Stimulated activated CD8-positive, alpha-beta memory T cell treated with anti-CD3 and anti-CD28 coated beads, Interleukin-12 subunit alpha, Interleukin-12 subunit beta, amount 100 ng/mL, for 1 hour (primary cell): Measurements from ENCODE around the gene TRIM42.

Experiments
- DNase-seq: peaks from one replicate; pipeline ENCODE4 v3.0.0-alpha.2; 2020; ENCODE audit warnings: low read depth

Gene TRIM42

DNA sequence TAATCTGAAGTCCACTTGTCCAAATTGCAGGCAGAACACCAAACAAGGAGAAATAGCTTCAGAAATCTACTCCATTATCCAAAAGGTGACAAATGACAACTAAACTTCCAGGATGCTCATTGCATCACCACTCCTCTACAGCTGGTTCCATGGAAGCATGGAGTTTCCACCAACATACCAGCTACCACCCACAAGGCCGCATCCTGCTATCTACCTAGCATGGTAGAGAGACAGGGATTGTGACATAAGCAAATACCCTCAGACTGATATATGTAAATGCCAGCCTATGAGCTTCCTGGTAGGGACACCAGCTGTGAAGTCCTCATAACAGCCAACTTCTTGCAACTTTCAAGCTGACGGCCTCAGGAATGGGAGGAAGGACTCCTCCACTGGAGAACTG, at the start of gene TRIM42:
TSS of gene TRIM42 (plus strand) at position 301 of the 400 bp plus-strand sequence. CDS start 166 bp downstream, outside the sequence.
- no peak for DNase-seq

DNA sequence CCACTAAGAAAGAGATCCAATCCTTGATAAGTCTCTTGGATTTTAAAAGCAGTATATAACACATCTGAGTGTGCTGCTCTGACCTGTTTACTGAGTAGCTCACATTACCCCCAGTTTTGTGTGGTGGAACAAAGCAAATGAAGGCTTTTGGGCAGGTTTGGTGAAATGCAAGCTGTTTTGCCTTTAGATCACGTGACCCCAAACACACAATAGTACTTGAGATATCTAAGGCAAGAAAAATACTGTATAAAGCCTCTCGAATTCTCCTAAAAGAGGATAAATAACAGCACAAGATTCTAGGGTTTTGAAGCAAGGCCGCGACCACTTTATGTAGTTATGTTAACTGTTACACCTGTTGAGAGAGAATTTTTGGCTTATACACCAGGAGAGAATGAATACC, 49.3 kb upstream of the TRIM42 start:
- no peak for DNase-seq

DNA sequence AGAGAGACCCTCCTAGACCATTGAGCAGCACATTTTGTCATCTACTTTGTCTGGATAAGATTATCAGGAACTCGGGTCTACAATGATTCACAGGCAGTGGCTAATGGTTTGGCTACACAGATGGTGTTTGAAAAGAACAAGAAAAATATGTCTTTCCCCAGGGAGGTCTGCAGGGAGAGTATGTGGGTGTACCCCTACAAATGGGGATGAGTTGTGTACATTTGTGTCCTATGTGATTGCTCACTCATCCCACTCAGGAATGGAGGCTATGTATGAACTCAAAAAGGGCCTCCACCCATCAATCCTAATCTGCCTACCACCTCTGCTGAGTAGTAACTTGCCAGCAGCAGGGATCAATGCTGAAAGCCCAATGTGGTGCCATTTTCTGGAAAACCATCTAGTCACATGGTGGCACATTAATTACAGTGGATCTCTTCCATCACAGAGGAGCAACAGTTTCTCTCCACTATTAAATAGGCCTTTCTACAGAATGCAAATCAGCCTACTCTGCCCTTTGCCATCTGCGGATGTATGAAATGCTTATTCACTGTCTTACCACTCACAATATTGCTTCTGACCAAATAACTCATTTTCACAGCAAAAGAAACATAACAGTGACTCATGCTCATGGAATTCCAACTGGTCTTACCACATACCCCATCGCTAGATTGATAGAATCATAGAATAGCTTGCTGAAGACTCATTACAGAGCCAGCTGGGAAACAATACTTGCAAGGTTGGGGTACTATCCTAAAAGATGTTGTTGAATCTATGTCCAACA, 48.3 kb upstream of the TRIM42 start:
- no peak for DNase-seq

DNA sequence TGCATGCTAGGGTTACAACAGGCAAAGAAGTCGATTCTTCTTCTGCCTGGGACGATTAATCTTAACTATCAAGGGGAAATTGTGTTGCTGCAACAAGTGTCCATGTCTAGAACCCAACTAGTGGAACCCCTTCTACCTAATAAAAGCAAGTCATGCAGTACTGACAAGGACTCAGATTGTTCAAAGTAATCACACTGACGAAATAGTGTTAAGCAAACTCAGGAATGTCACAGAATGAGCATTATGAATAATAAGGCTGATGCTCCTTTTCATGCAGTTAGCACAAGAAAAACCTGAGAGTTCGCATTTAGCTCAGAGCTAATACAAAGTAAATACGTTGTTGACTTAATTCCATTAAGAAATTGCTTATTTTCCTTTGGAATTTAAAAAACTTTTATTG, 47.5 kb upstream of the TRIM42 start:
- no peak for DNase-seq

DNA sequence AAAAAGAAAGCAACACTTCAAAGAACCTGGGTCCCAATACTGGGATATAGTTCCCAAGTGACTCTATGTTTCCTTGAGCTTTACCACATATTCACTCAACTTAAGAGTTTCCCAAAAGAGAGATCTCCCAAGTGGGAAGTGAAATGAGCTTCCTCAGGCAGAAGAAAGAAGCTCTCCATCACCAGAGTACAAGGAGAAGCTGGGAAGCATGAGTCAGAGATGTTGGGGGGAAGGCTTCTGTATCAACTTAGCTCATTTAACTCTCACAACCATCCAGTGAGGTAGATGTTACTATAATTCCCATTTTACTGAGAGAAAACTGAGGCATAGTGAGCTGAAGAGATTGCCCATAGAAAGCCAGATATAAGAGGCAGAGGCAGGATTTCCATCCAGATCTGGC, 47.0 kb upstream of the TRIM42 start:
- DNase-seq: no peak

DNA sequence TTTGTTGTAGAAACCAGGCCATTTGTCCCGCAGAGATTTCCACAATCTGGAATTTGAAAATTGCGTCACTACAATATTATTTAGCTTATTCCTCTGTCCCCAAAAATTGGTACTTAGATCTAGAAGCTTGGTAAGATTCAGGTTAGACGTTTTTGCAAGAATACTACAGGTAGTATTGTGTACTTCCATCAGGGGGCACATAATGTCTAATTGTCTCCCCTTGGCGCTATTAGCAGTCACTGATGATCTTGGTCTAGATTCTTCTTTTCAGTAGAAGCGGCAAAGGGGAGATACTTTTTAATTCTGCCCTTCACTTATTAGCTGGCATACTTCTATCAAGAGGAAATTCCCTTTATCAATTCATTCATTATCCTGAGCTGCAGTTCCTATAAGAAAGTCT, 42.6 kb upstream of the TRIM42 start:
- no peak for DNase-seq

DNA sequence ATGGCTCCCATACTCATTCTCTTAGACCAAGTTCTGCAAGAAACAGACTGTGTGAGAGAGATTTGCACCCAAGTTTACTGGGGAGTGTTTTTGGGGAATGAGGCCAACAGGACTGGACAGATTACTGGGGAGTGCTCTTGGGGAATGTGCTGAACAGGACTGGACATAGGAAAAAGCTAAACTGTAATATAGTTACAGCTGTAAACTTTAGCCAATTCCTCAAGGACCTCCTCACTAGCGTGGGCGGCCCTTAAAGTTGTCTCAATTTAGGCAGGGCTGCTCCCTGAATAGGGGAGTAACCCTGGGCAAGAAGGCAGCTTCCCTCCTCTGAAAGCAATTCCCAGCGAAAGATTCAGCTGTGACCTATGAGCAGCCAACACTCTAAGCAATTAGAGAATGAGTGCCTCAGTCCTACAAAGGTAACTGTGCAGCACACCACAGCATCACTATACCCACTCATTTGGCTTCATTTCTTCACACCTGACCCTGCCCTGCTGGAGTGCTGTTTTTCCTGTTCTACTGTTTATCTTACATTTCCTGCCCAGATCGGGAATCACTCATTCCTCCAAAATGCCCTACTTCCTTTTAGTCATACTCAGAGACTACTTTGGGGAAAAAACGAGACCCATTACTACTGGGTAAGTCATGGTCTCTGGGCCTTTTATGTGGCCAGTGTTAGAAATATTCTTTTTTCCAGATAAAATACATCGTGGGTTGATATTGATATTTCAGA, 41.3 kb upstream of the TRIM42 start:
- no peak for DNase-seq

DNA sequence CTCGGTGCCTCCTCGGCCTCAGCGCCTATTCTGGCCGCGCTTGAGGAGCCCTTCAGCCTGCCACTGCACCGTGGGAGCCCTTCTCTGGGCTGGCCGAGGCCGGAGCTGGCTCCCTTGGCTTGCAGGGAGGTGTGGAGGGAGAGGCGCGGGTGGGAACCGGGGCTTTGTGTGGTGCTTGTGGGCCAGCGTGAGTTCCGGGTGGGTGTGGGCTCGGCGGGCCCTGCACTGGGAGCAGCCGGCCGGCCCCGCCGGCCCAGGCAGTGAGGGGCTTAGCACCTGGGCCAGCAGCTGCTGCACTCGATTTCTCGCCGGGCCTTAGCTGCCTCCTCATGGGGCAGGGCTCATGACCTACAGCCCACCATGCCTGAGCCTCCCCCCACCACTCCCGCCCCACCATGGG, 26.6 kb upstream of the TRIM42 start:
- DNase-seq: no peak

DNA sequence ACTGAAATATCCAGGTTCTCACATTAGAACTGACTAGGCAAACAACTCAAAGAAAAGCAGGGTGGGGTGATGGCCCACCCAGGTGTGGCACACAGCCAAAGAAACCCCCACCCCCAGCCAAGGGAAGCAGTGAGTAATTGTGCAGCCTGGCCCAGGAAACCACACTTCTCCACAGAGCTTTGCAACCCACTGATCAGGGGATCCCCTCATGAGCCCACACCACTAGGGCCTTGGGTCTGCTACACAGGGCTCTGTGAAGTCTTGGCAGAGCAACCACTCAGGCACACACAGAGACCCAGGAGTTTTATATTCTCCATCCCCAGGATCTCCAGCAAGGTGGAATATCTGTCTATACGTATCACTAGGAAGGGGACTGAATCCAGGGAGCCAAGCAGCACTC, 22.2 kb upstream of the TRIM42 start:
- no peak for DNase-seq

DNA sequence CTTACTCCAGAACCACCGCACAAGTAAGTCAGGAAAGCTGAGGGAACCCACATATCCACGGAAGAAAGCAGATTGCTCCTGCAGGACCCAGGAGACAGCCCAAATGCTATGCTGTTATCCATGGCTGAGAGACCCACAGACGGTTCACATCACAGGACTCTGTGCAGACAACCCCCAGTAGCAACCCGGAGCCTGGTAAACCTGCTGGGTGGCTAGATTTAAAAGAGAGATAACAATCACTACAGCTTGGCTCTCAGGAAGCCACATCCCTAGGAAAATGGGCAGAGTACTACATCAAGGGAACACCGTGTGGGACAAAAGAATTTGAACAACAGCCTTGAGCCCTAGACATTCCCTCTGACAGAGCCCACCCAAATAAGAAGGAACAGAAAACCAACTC, 13.8 kb upstream of the TRIM42 start:
- no peak for DNase-seq

DNA sequence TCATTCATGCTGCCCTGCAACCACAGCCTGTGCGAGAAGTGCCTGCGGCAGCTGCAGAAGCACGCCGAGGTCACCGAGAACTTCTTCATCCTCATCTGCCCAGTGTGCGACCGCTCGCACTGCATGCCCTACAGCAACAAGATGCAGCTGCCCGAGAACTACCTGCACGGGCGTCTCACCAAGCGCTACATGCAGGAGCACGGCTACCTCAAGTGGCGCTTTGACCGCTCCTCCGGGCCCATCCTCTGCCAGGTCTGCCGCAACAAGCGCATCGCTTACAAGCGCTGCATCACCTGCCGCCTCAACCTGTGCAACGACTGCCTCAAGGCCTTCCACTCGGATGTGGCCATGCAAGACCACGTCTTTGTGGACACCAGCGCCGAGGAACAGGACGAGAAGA, 4.7 kb downstream of the TRIM42 start:
- DNase-seq: no peak

DNA sequence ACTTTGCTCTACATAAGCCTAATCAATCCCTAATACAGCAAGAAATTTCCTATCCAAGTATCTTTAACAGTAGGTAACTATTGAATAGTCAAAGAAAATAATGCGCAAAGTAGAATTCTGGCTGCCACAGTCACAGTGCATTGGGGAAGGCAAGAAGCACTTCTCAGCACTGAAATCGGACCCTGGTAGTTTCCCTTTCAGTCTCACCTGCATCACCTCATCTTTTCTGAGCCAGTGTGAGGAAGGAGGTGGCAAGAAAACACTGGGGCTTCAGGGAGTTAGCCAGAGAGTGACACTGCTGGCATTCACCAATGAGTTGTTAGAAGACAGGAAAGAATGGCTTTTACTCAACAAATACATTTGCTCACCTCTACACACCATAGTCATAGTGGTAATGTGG, 8.3 kb downstream of the TRIM42 start:
- DNase-seq: no peak

DNA sequence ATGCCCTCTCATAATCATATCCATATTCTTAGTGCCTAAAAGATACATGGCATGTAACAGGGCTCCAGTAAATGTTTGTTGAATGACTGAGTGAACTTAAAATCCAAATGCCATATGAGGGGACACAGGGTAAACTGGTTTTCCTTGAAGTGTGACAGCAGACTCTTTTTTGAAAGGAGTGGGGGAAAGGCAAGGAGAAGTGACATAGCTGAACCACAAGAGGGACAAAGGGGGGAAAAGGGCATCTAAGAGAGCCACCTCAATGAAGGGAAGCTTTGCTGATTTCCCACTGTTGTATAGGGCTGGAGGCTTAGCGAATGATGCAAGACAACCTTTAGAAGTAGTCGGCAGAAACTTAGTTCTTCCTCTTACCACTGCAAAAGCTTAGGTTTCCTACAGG, 9.1 kb downstream of the TRIM42 start:
- no peak for DNase-seq

DNA sequence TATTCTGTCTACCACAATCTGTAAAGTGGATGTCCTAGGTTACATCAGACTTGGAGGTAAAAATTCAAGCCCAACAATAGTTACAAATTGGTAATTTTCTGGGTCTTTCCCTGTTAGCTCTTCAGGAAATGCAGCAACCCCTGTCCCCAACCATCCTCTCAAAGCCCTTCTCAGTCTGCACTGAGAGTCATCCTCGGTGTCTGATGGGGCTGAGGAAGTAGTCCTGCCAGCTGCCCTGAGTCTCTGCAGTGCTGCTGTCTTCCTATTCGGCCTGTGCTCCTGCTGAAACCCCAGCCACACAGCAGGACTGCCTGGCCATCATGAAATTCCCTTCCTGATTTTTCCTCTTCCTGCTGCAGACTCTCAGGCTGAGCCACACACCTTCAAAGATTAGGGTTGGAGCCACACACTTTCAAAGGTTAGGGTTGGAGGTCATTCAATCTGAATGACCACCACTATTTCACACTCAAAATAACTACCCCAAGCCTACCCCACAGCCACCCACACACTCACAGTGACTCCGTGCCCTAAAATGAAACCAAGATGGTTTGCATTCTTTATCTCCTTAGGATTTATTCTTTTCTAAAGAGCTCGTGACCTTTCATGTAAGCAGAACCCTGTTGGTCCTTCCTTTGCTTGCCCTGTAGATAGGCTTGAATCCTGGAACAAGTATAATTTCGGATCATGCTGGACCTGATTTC, 17.6 kb downstream of the TRIM42 start:
- no peak for DNase-seq

DNA sequence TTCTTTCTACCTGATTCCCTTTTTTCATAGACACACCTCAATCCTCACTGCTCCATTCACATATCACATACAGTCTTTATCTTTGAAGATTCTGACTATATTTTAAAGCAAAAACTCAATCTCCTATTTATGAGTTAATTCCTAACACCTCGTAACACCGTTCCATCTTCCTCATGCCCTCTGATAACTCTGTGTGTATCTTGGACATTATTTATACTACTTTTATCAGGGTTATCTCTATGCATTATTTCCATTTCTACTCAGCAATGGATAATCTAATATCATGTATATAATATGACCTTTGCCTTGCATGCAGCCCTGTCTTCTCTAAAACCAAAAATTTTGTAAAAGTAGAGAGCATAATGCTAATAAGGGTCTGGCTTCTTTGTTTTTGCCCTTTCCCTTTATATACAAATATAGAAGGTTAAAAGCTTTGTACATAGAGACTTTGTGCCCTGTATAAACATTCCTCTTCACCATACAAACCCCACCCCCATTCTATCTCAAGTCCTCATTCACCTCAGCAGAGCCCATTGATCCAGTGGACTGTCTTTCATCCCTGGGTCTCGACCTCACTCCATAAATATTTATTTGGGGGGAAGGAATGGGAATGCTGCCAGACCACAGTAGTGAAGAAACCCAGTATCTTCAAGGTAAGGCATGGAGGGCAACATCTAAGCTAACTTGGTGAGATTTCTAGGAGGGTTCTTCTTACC, 21.8 kb downstream of the TRIM42 start:
- no peak for DNase-seq

DNA sequence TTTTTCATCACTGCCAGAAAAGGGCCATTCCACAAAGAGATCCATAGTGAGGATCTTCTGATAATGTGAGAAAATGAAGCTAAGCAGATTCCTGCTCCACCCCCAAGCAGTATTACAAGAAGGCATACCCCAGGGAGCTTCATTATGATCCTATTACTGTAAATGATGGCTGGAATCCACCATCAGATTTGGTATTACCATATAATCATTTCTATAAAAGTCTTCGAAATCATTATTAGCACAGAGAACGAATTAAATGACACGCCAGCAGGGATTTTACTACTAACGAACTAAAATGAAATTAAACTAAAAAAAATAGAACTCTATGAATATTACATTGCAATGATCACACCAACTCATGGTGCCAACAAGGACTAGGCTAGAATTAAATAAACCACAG, 24.4 kb downstream of the TRIM42 start:
- DNase-seq: no peak

DNA sequence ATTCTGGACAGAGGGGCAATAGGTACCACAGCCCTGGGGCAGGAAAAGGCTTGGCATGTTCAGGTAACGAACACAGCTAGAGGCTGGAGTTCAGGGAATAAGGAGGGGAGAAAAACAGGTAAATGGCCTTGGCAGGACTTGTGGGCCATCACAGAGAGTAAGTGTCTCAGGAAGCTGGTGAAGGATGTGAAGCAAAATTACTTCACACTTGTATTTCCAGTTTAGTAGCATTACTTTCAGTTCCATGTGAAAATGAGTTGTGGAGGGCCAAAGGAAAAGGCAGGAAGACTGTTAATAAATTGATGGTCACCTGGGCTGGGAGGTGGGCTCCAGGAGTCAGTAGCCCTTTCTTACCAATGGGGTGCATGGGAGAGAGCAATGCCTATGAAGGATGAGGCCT, 25.6 kb downstream of the TRIM42 start:
- DNase-seq: no peak

DNA sequence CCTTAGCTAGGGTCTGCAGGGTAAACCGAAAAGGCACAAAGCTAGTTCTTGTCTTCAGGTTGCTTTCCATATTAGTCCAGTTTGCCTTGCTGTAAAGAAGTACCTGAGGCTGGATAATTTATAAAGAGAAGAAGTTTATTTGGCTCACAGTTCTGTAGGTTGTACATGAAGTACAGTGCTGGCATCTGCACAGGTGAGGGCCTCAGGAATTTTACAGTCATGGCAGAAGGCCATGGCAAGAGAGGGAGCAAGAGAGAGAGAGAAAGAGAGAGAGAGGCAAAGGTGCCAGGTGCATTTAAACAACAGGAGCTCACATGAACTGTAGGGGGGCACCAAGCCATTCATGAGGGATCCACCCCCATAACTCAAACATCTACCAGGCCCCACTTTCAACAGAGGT, 26.9 kb downstream of the TRIM42 start:
- no peak for DNase-seq

DNA sequence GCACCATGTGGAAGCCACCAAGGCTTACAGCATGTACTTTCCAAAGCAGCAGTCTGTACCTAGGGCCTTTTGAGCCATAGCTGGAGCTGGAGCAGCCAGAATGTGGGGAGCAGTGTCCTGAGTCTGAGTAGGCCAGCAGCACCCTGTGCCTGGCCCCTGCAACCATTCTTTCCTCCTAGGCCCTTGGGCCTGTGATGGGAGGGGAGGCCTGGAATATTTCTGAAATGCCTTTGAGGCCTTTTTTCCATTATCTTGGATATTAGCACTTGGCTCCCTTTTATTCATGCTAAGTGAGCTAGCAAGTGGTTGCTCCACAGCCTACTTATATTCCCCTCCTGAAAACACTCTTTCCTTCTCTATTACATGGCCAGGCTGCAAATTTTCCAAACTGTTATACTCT, 28.1 kb downstream of the TRIM42 start:
- DNase-seq: no peak

DNA sequence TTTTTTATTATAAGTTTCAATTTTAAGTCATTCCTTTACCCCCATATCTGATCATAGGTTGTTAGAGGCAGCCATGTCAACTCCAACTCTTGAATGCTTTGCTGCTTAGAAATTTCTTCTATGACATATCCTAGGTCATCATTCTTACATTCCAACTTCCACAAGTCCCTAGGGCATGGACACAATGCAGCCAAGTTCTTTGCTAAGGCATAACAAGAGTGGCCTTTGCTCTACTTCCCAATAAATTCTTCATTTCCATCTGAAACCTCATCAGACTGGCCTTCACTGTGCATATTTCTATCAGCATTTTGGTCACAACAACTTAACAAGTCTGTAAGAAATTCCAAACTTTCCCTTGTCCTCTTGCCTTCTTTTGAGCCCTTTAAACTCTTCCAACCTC, 28.5 kb downstream of the TRIM42 start:
- no peak for DNase-seq

DNA sequence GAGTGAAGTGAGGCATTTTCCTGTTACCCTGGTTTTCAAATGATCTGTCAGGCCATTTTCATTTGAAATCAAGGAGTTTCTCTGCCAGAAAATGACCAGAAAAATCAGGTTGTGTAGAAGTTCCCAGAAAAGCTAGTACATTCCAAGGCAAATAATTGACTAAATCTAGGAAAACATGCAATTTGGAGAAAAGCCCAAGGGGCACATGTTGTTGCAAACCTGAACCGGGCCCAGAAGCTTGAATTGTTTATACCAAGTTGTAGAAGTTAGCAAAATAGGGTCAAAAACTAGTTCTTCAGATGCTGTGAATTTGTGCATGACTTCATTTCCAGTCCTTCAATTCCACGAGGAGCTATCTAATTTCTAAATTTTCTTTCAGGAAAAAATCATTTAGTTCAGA, 31.0 kb downstream of the TRIM42 start:
- no peak for DNase-seq

DNA sequence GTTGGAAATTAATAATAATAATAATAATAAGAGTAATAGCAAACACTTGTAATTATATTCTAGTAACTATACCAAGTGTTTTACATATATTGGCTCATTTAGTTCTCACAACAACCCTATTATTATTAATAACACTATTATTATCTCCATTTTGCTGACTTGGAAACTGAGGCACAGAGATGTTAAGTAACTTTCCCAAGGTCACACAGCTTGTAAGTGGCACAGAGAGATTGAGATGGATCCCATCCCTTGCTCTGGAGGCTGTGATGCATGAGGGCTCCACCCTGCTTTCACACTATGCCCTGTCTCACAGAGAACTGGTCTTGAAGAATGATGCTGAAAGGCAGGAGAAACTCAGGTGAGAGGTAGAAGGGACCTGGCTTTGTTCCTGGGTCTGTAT, 31.9 kb downstream of the TRIM42 start:
- DNase-seq: no peak
